H9 (cell line): ENCODE results near the gene MAPRE3. TPM values are rescaled to one million over a fixed set of nuclear protein-coding genes. Genes with fewer than 3 reads are reported as not detected.

ENCODE experiments used
- DNase-seq: peaks from one replicate; pipeline ENCODE4 v3.0.0-alpha.2; 2017
- H2AFZ ChIP-seq: one replicate; pipeline ENCODE4 v1.6.1; 2013; ENCODE audit warnings: mild to moderate bottlenecking, low read length, control low read depth, moderate library complexity
- H2AK5ac ChIP-seq: 2 replicates; pipeline ENCODE4 v1.6.1; 2013; ENCODE audit warnings: low read length, control low read depth, mixed read lengths; ENCODE audit not compliant: insufficient read length
- H2BK120ac ChIP-seq: one replicate; pipeline ENCODE4 v1.6.1; 2013; ENCODE audit warnings: low read depth, mild to moderate bottlenecking, low read length, control low read depth, inconsistent platforms; ENCODE audit not compliant: poor library complexity, severe bottlenecking
- H2BK12ac ChIP-seq: 2 replicates; pipeline ENCODE4 v1.6.1; 2013; ENCODE audit warnings: low read length, control low read depth, mixed read lengths, low read depth; ENCODE audit not compliant: insufficient read length
- H2BK15ac ChIP-seq: 2 replicates; pipeline ENCODE4 v1.6.1; 2013; ENCODE audit warnings: low read depth, low read length, control low read depth
- H2BK20ac ChIP-seq: one replicate; pipeline ENCODE4 v1.6.1; 2013; ENCODE audit warnings: low read depth, mild to moderate bottlenecking, low read length, control low read depth, inconsistent platforms; ENCODE audit not compliant: poor library complexity, severe bottlenecking
- H2BK5ac ChIP-seq: 2 replicates; pipeline ENCODE4 v1.6.1; 2013; ENCODE audit warnings: low read length, control low read depth, mixed read lengths; ENCODE audit not compliant: insufficient read length
- H3K14ac ChIP-seq: 2 replicates; pipeline ENCODE4 v1.6.1; 2013; ENCODE audit warnings: low read length, control low read depth; ENCODE audit not compliant: insufficient read depth
- H3K18ac ChIP-seq: 2 replicates; pipeline ENCODE4 v1.6.1; 2013; ENCODE audit warnings: low read depth, mild to moderate bottlenecking, mixed read lengths, low read length, control low read depth; ENCODE audit not compliant: insufficient read length
- H3K23ac ChIP-seq: 2 replicates; pipeline ENCODE4 v1.6.1; 2013; ENCODE audit warnings: low read length, control low read depth, mixed read lengths, low read depth; ENCODE audit not compliant: insufficient read length
- H3K23me2 ChIP-seq: 2 replicates; pipeline ENCODE4 v1.6.1; 2013; ENCODE audit warnings: low read depth, mild to moderate bottlenecking, mixed read lengths, low read length, control low read depth; ENCODE audit not compliant: insufficient read length, poor library complexity, severe bottlenecking
- H3K27ac ChIP-seq: 2 replicates; pipeline ENCODE4 v1.5.1; 2013; ENCODE audit warnings: low read length, control low read depth, mixed read lengths, low read depth; ENCODE audit not compliant: insufficient read length
- H3K27me3 ChIP-seq: 2 replicates; pipeline ENCODE4 v1.6.1; 2013; ENCODE audit warnings: low read length, control low read depth, inconsistent platforms; ENCODE audit not compliant: insufficient read depth
- H3K4ac ChIP-seq: 2 replicates; pipeline ENCODE4 v1.6.1; 2013; ENCODE audit warnings: low read depth, mild to moderate bottlenecking, control low read depth, inconsistent platforms, low read length, moderate library complexity
- H3K4me1 ChIP-seq: 2 replicates; pipeline ENCODE4 v1.6.1; 2013; ENCODE audit warnings: low read length, control low read depth, inconsistent platforms; ENCODE audit not compliant: insufficient read depth
- H3K4me2 ChIP-seq: 2 replicates; pipeline ENCODE4 v1.6.1; 2013; ENCODE audit warnings: low read length, control low read depth, mixed read lengths; ENCODE audit not compliant: insufficient read length, insufficient read depth
- H3K56ac ChIP-seq: 2 replicates; pipeline ENCODE4 v1.6.1; 2013; ENCODE audit warnings: low read depth, mild to moderate bottlenecking, mixed read lengths, low read length, control low read depth; ENCODE audit not compliant: insufficient read length
- H3K79me1 ChIP-seq: 2 replicates; pipeline ENCODE4 v1.6.1; 2013; ENCODE audit warnings: low read depth, mild to moderate bottlenecking, moderate library complexity, low read length, control low read depth, inconsistent platforms; ENCODE audit not compliant: insufficient read depth, poor library complexity, severe bottlenecking
- H3K79me2 ChIP-seq: 2 replicates; pipeline ENCODE4 v1.6.1; 2013; ENCODE audit warnings: low read length, control low read depth, inconsistent platforms; ENCODE audit not compliant: insufficient read depth
- H3K9ac ChIP-seq: 2 replicates; pipeline ENCODE4 v1.6.1; 2013; ENCODE audit warnings: low read length, control low read depth, mixed read lengths; ENCODE audit not compliant: insufficient read length; ENCODE audit errors: extremely low read depth
- H3K9me3 ChIP-seq: one replicate; pipeline ENCODE4 v1.6.1; 2013; ENCODE audit warnings: low read depth, low read length, inconsistent platforms; ENCODE audit not compliant: control insufficient read depth
- H3T11ph ChIP-seq: one replicate; pipeline ENCODE4 v1.6.1; 2013; ENCODE audit warnings: mild to moderate bottlenecking, low read length, control low read depth, inconsistent platforms
- H4K20me1 ChIP-seq: one replicate; pipeline ENCODE4 v1.6.1; 2013; ENCODE audit not compliant: control insufficient read depth, insufficient read length, insufficient read depth
- H4K5ac ChIP-seq: 2 replicates; pipeline ENCODE4 v1.6.1; 2013; ENCODE audit warnings: low read depth, mild to moderate bottlenecking, mixed read lengths, low read length, control low read depth; ENCODE audit not compliant: insufficient read length
- H4K8ac ChIP-seq: replicated peaks from 2 replicates; pipeline ENCODE4 v1.6.1; 2013; ENCODE audit warnings: low read length, control low read depth, mixed read lengths, low read depth; ENCODE audit not compliant: insufficient read length
- H4K91ac ChIP-seq: 2 replicates; pipeline ENCODE4 v1.6.1; 2013; ENCODE audit warnings: low read depth, mild to moderate bottlenecking, moderate library complexity, mixed read lengths, low read length, control low read depth; ENCODE audit not compliant: insufficient read length
- H3K27ac Mint-ChIP-seq, 3 experiments: 2 replicates in 2 of 3; 3 replicates in 1 of 3; pipeline ENCODE4 v1.8.0; 2020 to 2021; ENCODE audit warnings: mixed read lengths in 3 of 3, mild to moderate bottlenecking in 1 of 3, moderate library complexity in 1 of 3
- H3K27me3 Mint-ChIP-seq: 2 replicates; pipeline ENCODE4 v1.8.0; 2021; ENCODE audit warnings: low read depth, mild to moderate bottlenecking, moderate library complexity, mixed read lengths
- H3K36me3 Mint-ChIP-seq, 3 experiments: 2 replicates in 2 of 3; 3 replicates in 1 of 3; pipeline ENCODE4 v1.8.0; 2020 to 2021; ENCODE audit warnings: low read depth in 3 of 3, mixed read lengths in 3 of 3; ENCODE audit not compliant: insufficient read depth in 1 of 3
- H3K4me1 Mint-ChIP-seq, 2 experiments: 2 replicates each; pipeline ENCODE4 v1.8.0; 2020; ENCODE audit warnings: mixed read lengths in 2 of 2
- H3K4me3 Mint-ChIP-seq, 2 experiments: 2 replicates in 1 of 2; 3 replicates in 1 of 2; pipeline ENCODE4 v1.8.0; 2020 to 2021; ENCODE audit warnings: mild to moderate bottlenecking in 2 of 2, mixed read lengths in 2 of 2, moderate library complexity in 1 of 2
- H3K9me3 Mint-ChIP-seq, 2 experiments: 2 replicates in 1 of 2; 3 replicates in 1 of 2; pipeline ENCODE4 v1.8.0; 2020; ENCODE audit warnings: mild to moderate bottlenecking in 2 of 2, mixed read lengths in 2 of 2, moderate library complexity in 1 of 2
- CTCF ChIP-seq: fragments of 200-600 bp; sonication (generic); conservative IDR thresholded peaks from 3 replicates; pipeline ENCODE4 v1.8.0; 2021; ENCODE audit warnings: antibody characterized with exemption, mild to moderate bottlenecking
- WGBS: extraction: QIAGEN DNeasy Blood & Tissue Kit; methylation state at CpG from one replicate; pipeline ENCODE4 v1.1.7; 2013; ENCODE audit warnings: missing lambda C conversion rate, low lambda C conversion rate, mixed read lengths; ENCODE audit not compliant: insufficient read length; ENCODE audit errors: extremely low coverage; 5-methylcytosine and 5-hydroxymethylcytosine counted together
- total RNA-seq: library from RNA; stranded (reverse); gene quantifications from 2 replicates; pipeline ENCODE4 v1.2.1, GENCODE V29; 2021

Gene MAPRE3
- total RNA-seq, 1 experiment from 2014 or later, result 2.0 TPM

DNA sequence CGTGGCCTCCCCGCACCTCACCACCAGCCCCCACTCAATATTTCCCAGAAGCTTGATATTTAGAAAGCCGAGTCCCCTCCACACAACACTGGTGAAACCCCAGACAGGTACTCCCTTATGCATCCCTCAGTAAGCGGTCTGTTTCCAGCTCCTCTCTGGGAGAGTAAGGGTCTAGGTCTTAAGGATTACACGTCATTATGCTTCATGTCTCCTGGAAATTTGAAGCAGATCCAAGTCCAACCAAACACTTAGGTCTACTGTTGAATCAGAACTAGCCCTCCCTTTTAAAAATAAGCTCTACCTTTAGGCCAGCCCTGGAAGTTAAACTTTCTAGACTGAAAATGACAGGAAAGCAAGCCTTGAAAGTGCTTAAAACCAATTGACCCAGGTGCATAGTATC lies 102.5 kb downstream of the MAPRE3 start:
- Histone ChIP-seq H4K20me1 (no peaks in the 10 kb centered on the region), H3K27me3 (no peaks in the 10 kb centered on the region), H3T11ph (no peak overlapping the region), H2BK12ac (no peak overlapping the region), H3K23ac (no peak overlapping the region), H2BK15ac (no peak overlapping the region), H2BK5ac (no peak overlapping the region), H4K91ac (no peak overlapping the region), H2AK5ac (no peak overlapping the region), H3K23me2 (peaks cover 12% of the 10 kb centered on the region), H3K27ac (no peak overlapping the region), H2BK120ac (no peak overlapping the region), H2AFZ (no peak overlapping the region), H4K5ac (no peak overlapping the region), H3K4me2 (peak overlapping the region; percentile 90), H3K79me1 (peaks cover 2% of the 10 kb centered on the region), H3K79me2 (peaks cover 5% of the 10 kb centered on the region; the same call in 1 of the 2 replicates), H3K14ac (no peak overlapping the region), H3K4ac (no peak overlapping the region), H3K18ac (no peak overlapping the region), H4K8ac (no peak overlapping the region), H2BK20ac (no peak overlapping the region), H3K9ac (no peak overlapping the region), H3K4me1 (no peaks in the 10 kb centered on the region), H3K56ac (no peak overlapping the region), H3K9me3 (no peaks in the 10 kb centered on the region)
- TF ChIP-seq CTCF, result no peak
- no peaks in the 10 kb centered on the region; a peak in 1 of 5 replicates for H3K9me3 Mint-ChIP-seq
- no peak for DNase-seq
- H3K27me3 Mint-ChIP-seq, result peaks cover 19% of the 10 kb centered on the region
- WGBS, result no CpG with 5 or more reads among the region's 5 CpGs
- H3K4me1 Mint-ChIP-seq, result peaks cover 19 to 24% of the 10 kb centered on the region in 2 experiments
- peak overlapping the region in 1 of 3 experiments; percentile 91; a peak in 1 of 7 replicates for H3K27ac Mint-ChIP-seq
- peak overlapping the region; percentile 85 to 94 for H3K4me3 Mint-ChIP-seq
- peaks cover 14 to 30% (median 28%) of the 10 kb centered on the region in 3 experiments; a peak in 6 of 7 replicates for H3K36me3 Mint-ChIP-seq
